Adrenal gland (tissue), 12 donors: ENCODE data around the gene LCE1E. TPM values are rescaled to one million over a fixed set of nuclear protein-coding genes. Genes with fewer than 3 reads are reported as not detected.

Source experiments
- DNase-seq, 7 donors: peaks; one replicate each; pipeline ENCODE4 v3.0.0-alpha.2; 2019 to 2020
- H3K27ac ChIP-seq, 5 donors: fragments of 200-600 bp; sonication (generic) in 4 of 5; 1 replicate in 3 of 5; 2 replicates in 2 of 5; pipeline versions ENCODE4 v1.5.1 to v1.8.0; 2016 to 2020; ENCODE audit warnings: mild to moderate bottlenecking in 1 of 5
- H3K27me3 ChIP-seq: fragments of 200-600 bp; 2 replicates; pipeline ENCODE4 v1.8.0; 2021
- H3K36me3 ChIP-seq, 2 donors: fragments of 200-600 bp; replicated peaks in 1 of 2; 1 replicate in 1 of 2; 2 replicates in 1 of 2; pipeline versions ENCODE4 v1.5.1 to v1.8.0; 2018 to 2022
- H3K4me1 ChIP-seq, 2 donors: fragments of 200-600 bp; replicated peaks in 1 of 2; 1 replicate in 1 of 2; 2 replicates in 1 of 2; pipeline versions ENCODE4 v1.5.1 to v1.8.0; 2018 to 2021
- H3K4me3 ChIP-seq, 4 donors: fragments of 200-600 bp; sonication (generic) in 3 of 4; one replicate each; pipeline ENCODE4 v1.5.1; 2016 to 2018
- H3K9me3 ChIP-seq, 3 donors: fragments of 200-600 bp; sonication (generic) in 1 of 3; replicated peaks in 1 of 3; 1 replicate in 2 of 3; 2 replicates in 1 of 3; pipeline versions ENCODE4 v1.5.1 to v1.8.0; 2016 to 2021
- POLR2A ChIP-seq, 2 donors: fragments of 450-650 bp; IDR thresholded peaks; one replicate each; pipeline ENCODE4 v1.6.1; 2017; ENCODE audit warnings: antibody characterized with exemption in 2 of 2, mild to moderate bottlenecking in 2 of 2, moderate library complexity in 1 of 2
- WGBS, 4 donors: extraction: QIAGEN DNeasy Blood & Tissue Kit in 2 of 4; methylation state at CpG; one replicate each; pipeline versions ENCODE4 v1.1.5 to v1.1.7; 2013 to 2017; 5-methylcytosine and 5-hydroxymethylcytosine counted together
- intact Hi-C, 2 donors: fragments of 100-400 bp; cut with DNase I; formaldehyde crosslinking; loops; one replicate each; pipeline versions ENCODE4 v1.14.1 to v1.15.0; 2022 to 2023
- polyA plus RNA-seq, 3 donors: library from polyadenylated mRNA; stranded (reverse); fragments of 200-250 nt in 2 of 3; fragments of 350-450 nt in 1 of 3; fragmentation: Illumina TruSeq in 1 of 3; extraction: RNeasy Lipid Tissue Mini Kit (QIAGEN cat#74804) in 1 of 3; gene quantifications; one replicate each; pipeline ENCODE4 v1.2.3, GENCODE V29; 2013 to 2014
- total RNA-seq, 9 donors: library from RNA; depleted of rRNA in 4 of 9; stranded (reverse); fragments of >200 nt in 4 of 9; fragments of 120-200 nt in 1 of 9; fragmentation: NEBNext Ultra II Directional in 1 of 9; extraction: Animal tissue kit (Norgen Biotek cat#: 25700) in 1 of 9; gene quantifications; one replicate each; pipeline versions ENCODE4 v1.1.0 to v1.2.4, GENCODE V29; 2013 to 2023
- TF ChIP-seq, protein P1 (sequence below), 6 experiments: fragments of 450-650 bp in 4 of 6; fragments of 200-600 bp in 2 of 6; sonication (generic) in 1 of 6; IDR thresholded peaks; 1 replicate in 5 of 6; 2 replicates in 1 of 6; pipeline versions ENCODE4 v1.5.1 to v1.8.0; 2016 to 2021; ENCODE audit warnings: antibody characterized with exemption in 6 of 6, mild to moderate bottlenecking in 2 of 6, moderate library complexity in 1 of 6
- donor health status: healthy with polysubstance abuse.
- donor health status: Bipolar disorder and iron deficiency.
- donor health status: DM: yes; HTN: yes; CAD: no.
- donor health status: DM: no; HTN: no; CAD: no.
- donor health status: DM: no; HTN: no; CAD: no.
- donor health status: DM: yes; HTN: yes; CAD: no.

The LCE1E gene
- total and polyA plus RNA-seq, 12 donors: not detected

DNA sequence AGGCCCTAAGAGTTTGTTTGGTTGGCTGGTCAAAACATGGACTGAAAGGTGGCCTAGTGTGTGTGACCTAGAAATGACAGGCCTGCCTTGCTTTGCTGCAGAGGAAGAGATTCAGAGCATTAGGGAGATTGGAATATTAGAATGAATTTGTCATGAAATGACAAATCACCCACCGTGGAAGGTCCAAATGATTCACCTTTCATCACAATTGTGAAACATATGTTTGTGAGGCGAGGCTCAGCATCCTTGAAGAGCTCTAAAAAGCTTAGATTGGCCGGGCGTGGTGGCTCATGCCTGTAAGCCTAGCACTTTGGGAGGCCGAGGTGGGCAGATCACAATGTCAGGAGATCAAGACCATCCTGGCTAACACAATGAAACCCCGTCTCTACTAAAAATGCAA, 31.3 kb downstream of the LCE1E start:
- intact Hi-C loops: no loop called here
- no peak for DNase-seq
- Histone ChIP-seq H3K27ac (no peak overlapping the region), H3K4me1 (no peaks in the 10 kb centered on the region), H3K36me3 (no peaks in the 10 kb centered on the region), H3K9me3 (no peaks in the 10 kb centered on the region), H3K27me3 (no peaks in the 10 kb centered on the region), H3K4me3 (no peak overlapping the region)
- WGBS, 4 donors: 71 to 85% (median 74%) methylated on average over 6 of the region's 6 CpGs
- TF ChIP-seq, protein P1, sequence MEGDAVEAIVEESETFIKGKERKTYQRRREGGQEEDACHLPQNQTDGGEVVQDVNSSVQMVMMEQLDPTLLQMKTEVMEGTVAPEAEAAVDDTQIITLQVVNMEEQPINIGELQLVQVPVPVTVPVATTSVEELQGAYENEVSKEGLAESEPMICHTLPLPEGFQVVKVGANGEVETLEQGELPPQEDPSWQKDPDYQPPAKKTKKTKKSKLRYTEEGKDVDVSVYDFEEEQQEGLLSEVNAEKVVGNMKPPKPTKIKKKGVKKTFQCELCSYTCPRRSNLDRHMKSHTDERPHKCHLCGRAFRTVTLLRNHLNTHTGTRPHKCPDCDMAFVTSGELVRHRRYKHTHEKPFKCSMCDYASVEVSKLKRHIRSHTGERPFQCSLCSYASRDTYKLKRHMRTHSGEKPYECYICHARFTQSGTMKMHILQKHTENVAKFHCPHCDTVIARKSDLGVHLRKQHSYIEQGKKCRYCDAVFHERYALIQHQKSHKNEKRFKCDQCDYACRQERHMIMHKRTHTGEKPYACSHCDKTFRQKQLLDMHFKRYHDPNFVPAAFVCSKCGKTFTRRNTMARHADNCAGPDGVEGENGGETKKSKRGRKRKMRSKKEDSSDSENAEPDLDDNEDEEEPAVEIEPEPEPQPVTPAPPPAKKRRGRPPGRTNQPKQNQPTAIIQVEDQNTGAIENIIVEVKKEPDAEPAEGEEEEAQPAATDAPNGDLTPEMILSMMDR (IDR thresholded peaks at IDR 0.05): no peak
- no peak for TF ChIP-seq POLR2A (IDR thresholded peaks at IDR 0.05)

DNA sequence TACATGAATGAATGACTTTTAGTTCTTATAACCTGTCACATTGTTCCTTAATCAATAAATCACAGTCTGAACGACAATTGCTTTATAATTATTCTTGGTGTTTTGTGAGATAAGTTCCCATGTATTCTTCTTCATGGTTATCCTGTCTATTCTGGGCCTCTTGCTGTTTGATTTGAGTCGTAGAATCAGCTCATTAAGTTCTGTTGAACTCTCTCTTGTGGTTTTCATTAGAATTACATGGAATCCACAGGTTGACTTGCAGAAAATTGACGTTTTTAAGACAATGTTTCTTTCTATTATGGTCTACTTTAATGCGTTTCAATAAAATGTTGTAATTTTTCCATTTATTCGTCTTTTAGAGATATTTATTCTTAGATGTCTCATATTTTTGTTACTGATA, 37.2 kb downstream of the LCE1E start:
- TF ChIP-seq, protein P1 (IDR thresholded peaks at IDR 0.05): no peak
- TF ChIP-seq POLR2A (IDR thresholded peaks at IDR 0.05): no peak
- 37 to 45% (median 40%) methylated on average over 5 of the region's 5 CpGs for WGBS, 4 donors
- Histone ChIP-seq H3K4me3 (no peak overlapping the region), H3K27ac (no peak overlapping the region), H3K4me1 (no peaks in the 10 kb centered on the region), H3K36me3 (no peaks in the 10 kb centered on the region), H3K9me3 (no peaks in the 10 kb centered on the region), H3K27me3 (no peaks in the 10 kb centered on the region)
- no peak for DNase-seq
- intact Hi-C loops: no loop called here

DNA sequence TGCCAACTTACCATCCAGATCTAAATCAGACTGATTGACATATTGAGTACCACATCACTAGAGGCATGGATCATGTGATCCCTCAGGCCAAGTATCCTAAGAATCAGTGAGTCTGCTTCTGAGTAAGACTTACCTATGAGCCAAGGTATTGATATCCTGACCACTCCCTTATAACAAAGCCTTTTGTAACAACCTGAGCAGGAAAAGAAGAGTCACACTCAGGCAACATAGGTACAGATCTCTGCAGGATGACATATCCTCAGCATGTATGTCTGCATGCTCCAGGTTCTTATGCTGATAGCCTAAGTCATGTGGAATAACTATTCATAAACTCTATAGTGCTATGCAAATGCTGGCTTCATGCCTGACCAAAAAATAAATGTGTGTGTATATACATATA, 38.9 kb downstream of the LCE1E start:
- TF ChIP-seq, protein P1 (IDR thresholded peaks at IDR 0.05): no peak
- no peak for TF ChIP-seq POLR2A (IDR thresholded peaks at IDR 0.05)
- H3K36me3 ChIP-seq: no peaks in the 10 kb centered on the region
- H3K27ac ChIP-seq: no peak overlapping the region
- DNase-seq: no peak
- H3K4me1 ChIP-seq: no peaks in the 10 kb centered on the region
- H3K4me3 ChIP-seq: no peak overlapping the region
- H3K9me3 ChIP-seq: no peaks in the 10 kb centered on the region
- intact Hi-C loops: no loop called here
- no peaks in the 10 kb centered on the region for H3K27me3 ChIP-seq

DNA sequence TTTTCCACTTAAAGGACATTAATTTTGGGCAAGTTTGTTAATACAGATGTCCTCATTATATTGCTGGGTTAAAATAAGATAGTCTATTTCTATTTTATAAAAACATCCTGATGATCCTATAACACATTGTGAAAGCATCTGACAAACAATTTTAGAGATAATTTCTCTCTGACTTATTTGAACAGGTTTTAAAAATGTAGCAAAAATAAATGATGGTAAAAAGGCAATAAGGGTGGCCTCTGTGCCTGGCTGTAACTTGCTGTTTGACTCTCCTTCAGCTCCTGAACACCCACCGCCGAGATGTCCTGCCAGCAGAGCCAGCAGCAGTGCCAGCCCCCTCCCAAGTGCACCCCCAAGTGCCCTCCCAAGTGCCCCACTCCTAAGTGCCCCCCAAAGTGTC, 41.1 kb downstream of the LCE1E start, which contains the start of gene LCE1A:
TSS of gene LCE1A (plus strand) at position 301 of the 400 bp plus-strand sequence. CDS start at position 301, 0 bp downstream.
- H3K36me3 ChIP-seq: no peaks in the 10 kb centered on the region
- H3K4me3 ChIP-seq: no peak within 1 kb of the TSS
- WGBS, 4 donors: 76 to 90% (median 80%) methylated on average over 2 of the region's 2 CpGs
- TF ChIP-seq, protein P1 (IDR thresholded peaks at IDR 0.05): no peak
- TF ChIP-seq POLR2A (IDR thresholded peaks at IDR 0.05): no peak
- H3K4me1 ChIP-seq: no peaks in the 10 kb centered on the region
- DNase-seq: no peak
- no peaks in the 10 kb centered on the region for H3K9me3 ChIP-seq
- intact Hi-C loops: no loop called here
- H3K27me3 ChIP-seq: no peaks in the 10 kb centered on the region
- H3K27ac ChIP-seq: no peak within 1 kb of the TSS
